ENCODE results near the gene NPEPL1. TPM values are rescaled to one million over a fixed set of nuclear protein-coding genes. Genes with fewer than 3 reads are reported as not detected.

NPEPL1 gene
- total and polyA plus RNA-seq, 2 of the 8 experiments (the other 6 are each of a cell fraction or from before 2014, with no cell fraction given): 12.4 to 26.8 TPM

GRCh38 chr20:58759947-58760346 is 67.3 kb downstream of the NPEPL1 start:
- H2BK120ac ChIP-seq (replicated peaks; ENCODE audit: low read depth, low read length): no peak overlapping the region
- H3K18ac ChIP-seq (ENCODE audit: extremely low read depth, low read length): no peak overlapping the region
- H3K9ac ChIP-seq (replicated peaks in 1 of 4; ENCODE audit: extremely low read depth in 1 of 4, low read depth in 3 of 4, low read length in 3 of 4): no peak overlapping the region
- H3K23ac ChIP-seq (ENCODE audit: insufficient read length): no peak overlapping the region
- no peak overlapping the region for H2AK5ac ChIP-seq (ENCODE audit: low read depth, low read length)
- POLR2A ChIA-PET (ENCODE audit: partially characterized antibody): interaction anchor here (0.9 kb wide), 1 partner anchor 54 kb away, joined by 3 read pairs; no protein-coding TSS in a partner anchor
- H3K27me3 ChIP-seq (replicated peaks in 1 of 4; ENCODE audit: control insufficient read depth in 3 of 4, extremely low read depth in 1 of 4, insufficient read depth in 3 of 4, low read length in 3 of 4): peaks cover 0 to 5% (median 1%) of the 10 kb centered on the region in 4 experiments; a peak in 2 of 7 replicates
- no peaks in the 10 kb centered on the region for H3K79me1 ChIP-seq (ENCODE audit: low read depth, low read length)
- no peak overlapping the region for H2BK12ac ChIP-seq (ENCODE audit: low read depth, low read length)
- no peak overlapping the region for H4K5ac ChIP-seq (ENCODE audit: insufficient read length, low read depth, low read length)
- no peak overlapping the region for H3K14ac ChIP-seq (ENCODE audit: insufficient read length)
- H3K56ac ChIP-seq (replicated peaks; ENCODE audit: insufficient read length, low read depth, low read length): no peak overlapping the region
- FAIRE-seq: no peak
- no peaks in the 10 kb centered on the region for H3K36me3 ChIP-seq (ENCODE audit: control insufficient read depth in 2 of 4, insufficient read depth in 4 of 4, low read length in 3 of 4)
- H3K79me2 ChIP-seq (ENCODE audit: control insufficient read depth in 1 of 2, insufficient read depth in 2 of 2, low read length in 2 of 2): no peaks in the 10 kb centered on the region
- H4K91ac ChIP-seq (replicated peaks; ENCODE audit: insufficient read length, low read length): no peak overlapping the region
- no peak overlapping the region for H2BK15ac ChIP-seq (ENCODE audit: low read length)
- DNase-seq (ENCODE audit: low read depth in 1 of 2, low spot score in 2 of 2): no peak
- H4K20me1 ChIP-seq (replicated peaks in 1 of 2; ENCODE audit: control insufficient read depth in 1 of 2, insufficient read depth in 2 of 2, low read length in 2 of 2): no peaks in the 10 kb centered on the region
- 79% methylated on average over 3 of the region's 3 CpGs; no CpG with 5 or more reads in 1 of the 2 experiments for WGBS, 2 experiments (ENCODE audit: extremely low coverage in 1 of 2, insufficient coverage in 1 of 2, insufficient read length in 1 of 2, insufficient replicate concordance in 2 of 2, low coverage in 1 of 2, low lambda C conversion rate in 2 of 2, missing lambda C conversion rate in 1 of 2)
- no peak overlapping the region for H2BK20ac ChIP-seq (ENCODE audit: low read length)
- peaks cover 0 to 5% (median under 1%) of the 10 kb centered on the region in 4 experiments; a peak in 2 of 7 replicates for H3K4me1 ChIP-seq (replicated peaks in 1 of 4; ENCODE audit: control insufficient read depth in 3 of 4, insufficient read depth in 4 of 4, low read length in 3 of 4)
- peaks cover 0 to 11% of the 10 kb centered on the region in 2 experiments; a peak in 1 of 4 replicates for H3K9me3 ChIP-seq (ENCODE audit: insufficient read depth in 2 of 2, low read depth in 1 of 2, low read length in 1 of 2)
- no peak overlapping the region for H2AFZ ChIP-seq (ENCODE audit: low read length)
- no peaks in the 10 kb centered on the region for H3K23me2 ChIP-seq (ENCODE audit: low read depth, low read length)
- H3K4me2 ChIP-seq (ENCODE audit: insufficient read depth in 1 of 2, low read depth in 2 of 2, low read length in 2 of 2): no peak overlapping the region
- CTCF ChIA-PET (ENCODE audit: partially characterized antibody): interaction anchor here (0.6 to 1.1 kb wide), 2 partner anchors 32 to 46 kb away, joined by 3 read pairs; no protein-coding TSS in a partner anchor
- peak overlapping the region; percentile 59; the same call in 1 of the 2 replicates for H4K8ac ChIP-seq (ENCODE audit: extremely low read depth, insufficient read depth, low read length)
- H3K4me3 ChIP-seq (ENCODE audit: extremely low read depth in 1 of 4, insufficient read depth in 2 of 4, low read depth in 3 of 4, low read length in 4 of 4): no peak overlapping the region
- H3K4ac ChIP-seq (replicated peaks; ENCODE audit: insufficient read length, low read depth, low read length): no peak overlapping the region
- H2BK5ac ChIP-seq (ENCODE audit: low read depth, low read length): no peak overlapping the region
- no peak overlapping the region for H3K27ac ChIP-seq (ENCODE audit: low read depth, low read length)
- TF ChIP-seq MAFK (IDR thresholded peaks at IDR 0.05; ENCODE audit: low read depth, low read length): no peak
- TF ChIP-seq RAD21 (IDR thresholded peaks at IDR 0.05 in 1 of 2, conservative IDR thresholded peaks at IDR 0.05 in 1 of 2; ENCODE audit: low read depth in 2 of 2, low read length in 2 of 2): no peak
- TF ChIP-seq YY1 (IDR thresholded peaks at IDR 0.05; ENCODE audit: low read depth, low read length): no peak
- TF ChIP-seq ATF3 (IDR thresholded peaks at IDR 0.05; ENCODE audit: insufficient read depth, low read depth, low read length): no peak
- no peak for TF ChIP-seq CTCF (IDR thresholded peaks at IDR 0.05; ENCODE audit: control extremely low read depth in 1 of 3, insufficient read depth in 1 of 3, low read depth in 1 of 3, low read length in 3 of 3)
- no peak for TF ChIP-seq SIX5 (IDR thresholded peaks at IDR 0.05; ENCODE audit: low read depth, low read length)
- TF ChIP-seq POLR2AphosphoS5 (IDR thresholded peaks at IDR 0.05; ENCODE audit: low read depth, low read length): no peak
- no peak for TF ChIP-seq JUND (IDR thresholded peaks at IDR 0.05; ENCODE audit: low read length)
- TF ChIP-seq SP1 (IDR thresholded peaks at IDR 0.05; ENCODE audit: low read depth, low read length): no peak
- TF ChIP-seq SIN3A (conservative IDR thresholded peaks at IDR 0.05 in 1 of 2, IDR thresholded peaks at IDR 0.05 in 1 of 2; ENCODE audit: low read depth in 1 of 2, low read length in 2 of 2): no peak
- TF ChIP-seq TEAD4 (IDR thresholded peaks at IDR 0.05; ENCODE audit: low read depth, low read length): no peak

Measured in H1 (cell line).